ENCODE data around the gene NID1. TPM values are rescaled to one million over a fixed set of nuclear protein-coding genes. Genes with fewer than 3 reads are reported as not detected.
"Not testable (repeated sequence)": the region's sequence is repeated elsewhere in the genome, so short reads cannot be mapped to it uniquely, and the experiment has no call there.

The NID1 gene
- total RNA-seq, 2 experiments from 2014 or later: 0.05 TPM; not detected in 1

GRCh38 chr1:235929216-235929615, 135.7 kb downstream of the NID1 start:
- ATAC-seq (no peak), DNase-seq (no peak)
- no peak overlapping the region for H3K27ac Mint-ChIP-seq
- CTCF ChIA-PET: interaction anchor here (1.1 to 2.2 kb wide), 3 partner anchors 22 to 64 kb away, joined by 3 to 8 read pairs (median 5); no protein-coding TSS in a partner anchor
- peaks cover 29% of the 10 kb centered on the region for H3K4me1 Mint-ChIP-seq (ENCODE audit: low read depth)
- H3K27me3 Mint-ChIP-seq (ENCODE audit: low read depth): no peaks in the 10 kb centered on the region
- POLR2A ChIA-PET: no interaction called here
- no peak overlapping the region for H3K4me3 Mint-ChIP-seq
- H3K9me3 Mint-ChIP-seq (ENCODE audit: insufficient read depth): no peaks in the 10 kb centered on the region
- no peaks in the 10 kb centered on the region for H3K36me3 Mint-ChIP-seq (ENCODE audit: low read depth)

- DNase-seq (no peak), ATAC-seq (no peak)
- H3K4me3 Mint-ChIP-seq: no peak overlapping the region
- H3K27ac Mint-ChIP-seq: no peak overlapping the region
- no peaks in the 10 kb centered on the region for H3K36me3 Mint-ChIP-seq (ENCODE audit: low read depth)
- POLR2A ChIA-PET: no interaction called here
- peaks cover 32% of the 10 kb centered on the region for H3K4me1 Mint-ChIP-seq (ENCODE audit: low read depth)
- no peaks in the 10 kb centered on the region for H3K27me3 Mint-ChIP-seq (ENCODE audit: low read depth)
- CTCF ChIA-PET: interaction anchor here (1.1 to 2.2 kb wide), 2 partner anchors 44 to 63 kb away, joined by 3 to 5 read pairs; no protein-coding TSS in a partner anchor
- no peaks in the 10 kb centered on the region for H3K9me3 Mint-ChIP-seq (ENCODE audit: insufficient read depth)
These were observed 136.7 kb downstream of the NID1 start for GRCh38 chr1:235928197-235928596.

GRCh38 chr1:235927551-235927950, 137.3 kb downstream of the NID1 start:
- CTCF ChIA-PET: interaction anchor here (1.1 to 2.2 kb wide), 2 partner anchors 44 to 62 kb away, joined by 3 to 5 read pairs; no protein-coding TSS in a partner anchor
- POLR2A ChIA-PET; H3K27me3 Mint-ChIP-seq (ENCODE audit: low read depth): not testable (repeated sequence)

More at GRCh38 chr1:235927551-235927950, 137.3 kb downstream of the NID1 start:
- not testable (repeated sequence) for H3K36me3 Mint-ChIP-seq (ENCODE audit: low read depth); H3K27ac Mint-ChIP-seq; ATAC-seq; H3K4me3 Mint-ChIP-seq; H3K9me3 Mint-ChIP-seq (ENCODE audit: insufficient read depth); DNase-seq
- H3K4me1 Mint-ChIP-seq (ENCODE audit: low read depth): peaks cover 35% of the 10 kb centered on the region

Other genes with a start within 250 kb of the NID1 start
- gene LYST, start 198.2 kb downstream of the NID1 start, total RNA-seq: 10 to 100 TPM; 26.2 to 28.6 TPM
- gene GPR137B, start 77.4 kb upstream of the NID1 start, total RNA-seq: 1 to 10 TPM; 4.9 to 5.0 TPM
- gene ERO1B, start 216.9 kb upstream of the NID1 start, total RNA-seq: 1 to 10 TPM; 1.3 to 1.6 TPM

All from activated CD8-positive, alpha-beta T cell treated with anti-CD3 and anti-CD28 coated beads, Interleukin-2, amount 10 ng/mL, durations not matched to agents 7 days and 5 days (primary cell).